Motor neuron (in vitro differentiated cells): ENCODE results near the gene ZGRF1. TPM values are rescaled to one million over a fixed set of nuclear protein-coding genes. Genes with fewer than 3 reads are reported as not detected.
"Not testable (repeated sequence)": the region's sequence is repeated elsewhere in the genome, so short reads cannot be mapped to it uniquely, and the experiment has no call there.

ENCODE experiments used
- ATAC-seq, 8 experiments: fragments of 200-7000 bp; cut with Tn5 transposase; replicated peaks in 6 of 8; 2 replicates each; pipeline ENCODE4 v1.8.0; 2021; ENCODE audit warnings: mild to moderate bottlenecking in 8 of 8, moderate library complexity in 8 of 8
- H3K27ac ChIP-seq, 2 donors: fragments of 250-450 bp; sonication (Bioruptor Pico); 2 replicates each; pipeline ENCODE4 v1.9.0; 2021; ENCODE audit warnings: antibody characterized with exemption in 2 of 2, mild to moderate bottlenecking in 2 of 2, moderate library complexity in 1 of 2
- H3K4me1 ChIP-seq, 2 donors: fragments of 250-450 bp; sonication (Bioruptor Pico); replicated peaks in 1 of 2; 2 replicates each; pipeline ENCODE4 v1.6.1; 2021; ENCODE audit warnings: antibody characterized with exemption in 2 of 2, mild to moderate bottlenecking in 2 of 2, moderate library complexity in 1 of 2
- H3K4me3 ChIP-seq, 5 donors: fragments of 250-450 bp; sonication (Bioruptor Pico); 2 replicates each; pipeline ENCODE4 v1.9.0; 2021; ENCODE audit warnings: antibody characterized with exemption in 5 of 5, mild to moderate bottlenecking in 5 of 5, moderate library complexity in 4 of 5
- WGBS, 10 experiments: fragments of 450-650 bp; shearing (Covaris generic); methylation state at CpG; one replicate each; pipeline ENCODE4 v1.0.0; 2022; 5-methylcytosine and 5-hydroxymethylcytosine counted together
- in situ Hi-C, 9 experiments: fragments of 400-800 bp; cut with MboI; loops; one replicate each; pipeline ENCODE4 v1.15.0; 2021; ENCODE audit warnings: low sequenced_read_pairs in 9 of 9, low pct_unique_long_range_greater_than_20kb in 2 of 9; ENCODE audit not compliant: unreplicated experiment in 9 of 9
- total RNA-seq, 8 experiments: library from RNA; unstranded; fragments of 300-600 nt; gene quantifications; 2 replicates each; pipeline versions ENCODE4 v1.2.3 to v1.2.4, GENCODE V29; 2022

The ZGRF1 gene
- total RNA-seq, 8 experiments from 2014 or later: 2.0 to 20.5 (median 7.6) TPM

- 10 to 34% (median 28%) methylated on average over 1 to 4 of the region's 4 CpGs for WGBS, 10 experiments
- ATAC-seq: no peak
- Histone ChIP-seq H3K4me1 (peaks cover 8 to 11% of the 10 kb centered on the region in 2 donors), H3K27ac (no peak overlapping the region), H3K4me3 (no peak overlapping the region)
- in situ Hi-C loops: loop anchor here in 8 of 9 experiments (5.0 to 25.0 kb wide), 5 partner anchors 129 to 454 kb away; no protein-coding TSS in a partner anchor
These were observed 3.1 kb downstream of the ZGRF1 start for GRCh38 chr4:112633477-112634235.

GRCh38 chr4:112626228-112626627 is 10.5 kb downstream of the ZGRF1 start:
- WGBS, 10 experiments: 5 to 81% (median 33%) methylated on average over 1 to 4 of the region's 4 CpGs
- peak in 4 of 8 experiments; percentile 45 to 99 (median 94) for ATAC-seq
- Histone ChIP-seq H3K27ac (peak overlapping the region in 1 of 2 donors; percentile 53), H3K4me1 (peaks cover 0 to 6% of the 10 kb centered on the region in 2 donors), H3K4me3 (no peak overlapping the region)
- in situ Hi-C loops: loop anchor here in 8 of 9 experiments (25.0 kb wide), 3 partner anchors 136 to 461 kb away; no protein-coding TSS in a partner anchor

- in situ Hi-C loops: loop anchor here in 5 of 9 experiments (25.0 kb wide), 2 partner anchors 280 to 505 kb away; no protein-coding TSS in a partner anchor
- no peak overlapping the region for H3K27ac ChIP-seq
- no peaks in the 10 kb centered on the region for H3K4me1 ChIP-seq
- no peak for ATAC-seq
- WGBS, 10 experiments: 57 to 100% (median 83%) methylated on average over 2 of the region's 2 CpGs; no CpG with 5 or more reads in 1 of the 10 experiments
- H3K4me3 ChIP-seq: no peak overlapping the region
These were observed 19.7 kb downstream of the ZGRF1 start for GRCh38 chr4:112616984-112617383.

- not testable (repeated sequence) for H3K4me1 ChIP-seq
- in situ Hi-C loops: loop anchor here in 5 of 9 experiments (25.0 kb wide), 2 partner anchors 276 to 501 kb away; no protein-coding TSS in a partner anchor
- WGBS, 10 experiments: 75 to 100% (median 96%) methylated on average over 1 to 2 of the region's 2 CpGs
These were observed 23.9 kb downstream of the ZGRF1 start for GRCh38 chr4:112612814-112613213.

GRCh38 chr4:112604589-112604988 is 32.1 kb downstream of the ZGRF1 start:
- Histone ChIP-seq H3K4me3 (no peak overlapping the region), H3K27ac (no peak overlapping the region), H3K4me1 (no peaks in the 10 kb centered on the region)
- peak; percentile 74 to 96 (median 88) for ATAC-seq
- in situ Hi-C loops: loop anchor here in 6 of 9 experiments (10.0 to 25.0 kb wide), 3 partner anchors 267 to 492 kb away; no protein-coding TSS in a partner anchor

More at GRCh38 chr4:112612814-112613213, 23.9 kb downstream of the ZGRF1 start:
- not testable (repeated sequence) for H3K4me3 ChIP-seq, ATAC-seq, H3K27ac ChIP-seq

GRCh38 chr4:112594993-112595392 is 41.7 kb downstream of the ZGRF1 start:
- in situ Hi-C loops: loop anchor here in 1 of 9 experiments (25.0 kb wide), 1 partner anchor 258 kb away; no protein-coding TSS in a partner anchor
- WGBS, 10 experiments: 0 to 75% (median 20%) methylated on average over 1 of the region's 1 CpG; no CpG with 5 or more reads in 2 of the 10 experiments
- peak in 3 of 8 experiments; percentile 46 to 88 (median 70) for ATAC-seq
- Histone ChIP-seq H3K27ac (no peak overlapping the region), H3K4me1 (no peaks in the 10 kb centered on the region), H3K4me3 (no peak overlapping the region)

GRCh38 chr4:112593438-112594133 is 43.1 kb downstream of the ZGRF1 start:
- H3K4me1 ChIP-seq: no peaks in the 10 kb centered on the region
- ATAC-seq: no peak
- in situ Hi-C loops: loop anchor here in 1 of 9 experiments (25.0 kb wide), 1 partner anchor 256 kb away; no protein-coding TSS in a partner anchor
- no peak overlapping the region for H3K4me3 ChIP-seq
- 93 to 100% (median 100%) methylated on average over 1 to 3 of the region's 5 CpGs; no CpG with 5 or more reads in 2 of the 10 experiments for WGBS, 10 experiments
- H3K27ac ChIP-seq: no peak overlapping the region

GRCh38 chr4:112592717-112593116 is 44.0 kb downstream of the ZGRF1 start:
- no peak overlapping the region for H3K27ac ChIP-seq
- H3K4me3 ChIP-seq: no peak overlapping the region
- ATAC-seq: no peak
- in situ Hi-C loops: loop anchor here in 1 of 9 experiments (25.0 kb wide), 1 partner anchor 255 kb away; no protein-coding TSS in a partner anchor
- no peaks in the 10 kb centered on the region for H3K4me1 ChIP-seq

- Histone ChIP-seq H3K4me3 (no peak overlapping the region), H3K4me1 (no peaks in the 10 kb centered on the region), H3K27ac (no peak overlapping the region)
- no peak for ATAC-seq
- in situ Hi-C loops: loop anchor here in 1 of 9 experiments (25.0 kb wide), 1 partner anchor 254 kb away; no protein-coding TSS in a partner anchor
- 29 to 100% (median 80%) methylated on average over 1 of the region's 1 CpG; no CpG with 5 or more reads in 3 of the 10 experiments for WGBS, 10 experiments
These were observed 45.1 kb downstream of the ZGRF1 start for GRCh38 chr4:112591593-112591992.

GRCh38 chr4:112589206-112589605 is 47.5 kb downstream of the ZGRF1 start:
- H3K4me3 ChIP-seq: no peak overlapping the region
- peak in 2 of 8 experiments; percentile 73 to 79 for ATAC-seq
- no peak overlapping the region for H3K27ac ChIP-seq
- in situ Hi-C loops: loop anchor here in 1 of 9 experiments (25.0 kb wide), 1 partner anchor 252 kb away; no protein-coding TSS in a partner anchor
- H3K4me1 ChIP-seq: no peaks in the 10 kb centered on the region

GRCh38 chr4:112585977-112586736 is 50.6 kb downstream of the ZGRF1 start:
- WGBS, 10 experiments: 94 to 100% (median 100%) methylated on average over 2 of the region's 2 CpGs; no CpG with 5 or more reads in 3 of the 10 experiments
- no peak for ATAC-seq
- H3K4me1 ChIP-seq: no peaks in the 10 kb centered on the region
- no peak overlapping the region for H3K27ac ChIP-seq
- no peak overlapping the region for H3K4me3 ChIP-seq
- in situ Hi-C loops: loop anchor here in 1 of 9 experiments (25.0 kb wide), 1 partner anchor 249 kb away; no protein-coding TSS in a partner anchor

- H3K27ac ChIP-seq: no peak overlapping the region
- no peaks in the 10 kb centered on the region for H3K4me1 ChIP-seq
- in situ Hi-C loops: no loop called here
- no peak overlapping the region for H3K4me3 ChIP-seq
- ATAC-seq: no peak
- WGBS, 10 experiments: 20 to 100% (median 86%) methylated on average over 1 to 5 of the region's 5 CpGs
These were observed 69.2 kb downstream of the ZGRF1 start for GRCh38 chr4:112567536-112567935.
